ENCODE data around the gene C11orf87.

C11orf87 gene

GRCh38 chr11:109443052-109443451 lies 21.1 kb downstream of the C11orf87 start:
- DNase-seq (ENCODE audit: low spot score), result no peak

GRCh38 chr11:109454857-109455256 lies 32.9 kb downstream of the C11orf87 start:
- no peak for DNase-seq (ENCODE audit: low spot score)

Data from CD4-positive, alpha-beta T cell treated with Interleukin-2 at 100 ng/mL for 4 hours (primary cell).